ENCODE measurements around the gene PON1.

- no peak for TF ChIP-seq CHD2 (IDR thresholded peaks at IDR 0.05; ENCODE audit: low read length, partially characterized antibody)
- no peak for TF ChIP-seq CTCF (IDR thresholded peaks at IDR 0.05)
- no peak for TF ChIP-seq TAF1 (IDR thresholded peaks at IDR 0.05; ENCODE audit: borderline replicate concordance, low read depth, low read length)
- TF ChIP-seq USF1 (IDR thresholded peaks at IDR 0.05; ENCODE audit: borderline replicate concordance, low read depth), result no peak
Measured at GRCh38 chr7:95322396-95322795, 1.9 kb downstream of the PON1 start.

Measured in SK-N-SH (cell line).